Neutrophil (primary cell): ENCODE measurements around the gene RAB10.
"Not testable (repeated sequence)": the region's sequence is repeated elsewhere in the genome, so short reads cannot be mapped to it uniquely, and the experiment has no call there.

Experiments used
- H3K27ac ChIP-seq: fragments of 200-600 bp; sonication (generic); 2 replicates; pipeline ENCODE4 v1.5.1; 2016; ENCODE audit warnings: mild to moderate bottlenecking, moderate library complexity
- H3K27me3 ChIP-seq: fragments of 200-600 bp; sonication (generic); 2 replicates; pipeline ENCODE4 v1.6.0; 2016; ENCODE audit warnings: mild to moderate bottlenecking
- H3K36me3 ChIP-seq: fragments of 200-600 bp; sonication (generic); 2 replicates; pipeline ENCODE4 v1.5.1; 2017
- H3K4me1 ChIP-seq, 2 experiments: fragments of 200-600 bp in 1 of 2; sonication (generic) in 1 of 2; 1 replicate in 1 of 2; 2 replicates in 1 of 2; pipeline versions ENCODE4 v1.5.1 to v1.6.1; 2013 to 2016; ENCODE audit warnings: low read depth in 1 of 2, low read length in 1 of 2, mild to moderate bottlenecking in 1 of 2, moderate library complexity in 1 of 2; ENCODE audit not compliant: control insufficient read depth in 1 of 2, insufficient read depth in 1 of 2
- H3K4me3 ChIP-seq, 2 experiments: fragments of 200-600 bp in 1 of 2; sonication (generic) in 1 of 2; 1 replicate in 1 of 2; 2 replicates in 1 of 2; pipeline ENCODE4 v1.5.1; 2013 to 2016; ENCODE audit warnings: low read depth in 1 of 2, low read length in 1 of 2, mild to moderate bottlenecking in 1 of 2, moderate library complexity in 1 of 2
- H3K9me3 ChIP-seq: fragments of 200-600 bp; sonication (generic); 2 replicates; pipeline ENCODE4 v1.5.1; 2016
- TF ChIP-seq, protein P1 (sequence below): fragments of 200-600 bp; sonication (generic); IDR thresholded peaks from 2 replicates; pipeline ENCODE4 v1.5.1; 2016; ENCODE audit warnings: antibody characterized with exemption

RAB10 gene

DNA sequence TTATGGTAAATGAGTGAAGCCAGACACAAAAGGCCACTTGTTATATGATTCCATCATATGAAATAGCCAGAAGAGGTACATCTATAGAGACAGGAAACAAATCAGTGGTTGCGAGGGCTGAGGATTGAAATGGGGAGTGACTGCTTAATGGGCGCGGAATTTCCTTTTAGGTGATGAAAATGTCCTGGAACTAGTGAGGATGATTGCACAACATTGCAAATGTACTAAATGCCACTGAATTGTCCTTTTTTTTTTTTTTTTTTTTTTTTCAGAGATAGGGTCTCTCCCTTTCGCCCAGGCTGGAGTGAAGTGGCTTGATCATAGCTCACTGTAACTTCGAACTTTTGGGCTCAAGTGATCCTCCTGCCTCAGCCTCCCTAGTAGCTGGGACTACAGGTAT lies 123.7 kb downstream of the RAB10 start:
- Histone ChIP-seq H3K4me1 (no peaks in the 10 kb centered on the region), H3K27ac (no peak overlapping the region), H3K9me3 (no peaks in the 10 kb centered on the region), H3K4me3 (no peak overlapping the region), H3K27me3 (peaks cover 6% of the 10 kb centered on the region), H3K36me3 (no peaks in the 10 kb centered on the region)
- TF ChIP-seq, protein P1, sequence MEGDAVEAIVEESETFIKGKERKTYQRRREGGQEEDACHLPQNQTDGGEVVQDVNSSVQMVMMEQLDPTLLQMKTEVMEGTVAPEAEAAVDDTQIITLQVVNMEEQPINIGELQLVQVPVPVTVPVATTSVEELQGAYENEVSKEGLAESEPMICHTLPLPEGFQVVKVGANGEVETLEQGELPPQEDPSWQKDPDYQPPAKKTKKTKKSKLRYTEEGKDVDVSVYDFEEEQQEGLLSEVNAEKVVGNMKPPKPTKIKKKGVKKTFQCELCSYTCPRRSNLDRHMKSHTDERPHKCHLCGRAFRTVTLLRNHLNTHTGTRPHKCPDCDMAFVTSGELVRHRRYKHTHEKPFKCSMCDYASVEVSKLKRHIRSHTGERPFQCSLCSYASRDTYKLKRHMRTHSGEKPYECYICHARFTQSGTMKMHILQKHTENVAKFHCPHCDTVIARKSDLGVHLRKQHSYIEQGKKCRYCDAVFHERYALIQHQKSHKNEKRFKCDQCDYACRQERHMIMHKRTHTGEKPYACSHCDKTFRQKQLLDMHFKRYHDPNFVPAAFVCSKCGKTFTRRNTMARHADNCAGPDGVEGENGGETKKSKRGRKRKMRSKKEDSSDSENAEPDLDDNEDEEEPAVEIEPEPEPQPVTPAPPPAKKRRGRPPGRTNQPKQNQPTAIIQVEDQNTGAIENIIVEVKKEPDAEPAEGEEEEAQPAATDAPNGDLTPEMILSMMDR: no peak

DNA sequence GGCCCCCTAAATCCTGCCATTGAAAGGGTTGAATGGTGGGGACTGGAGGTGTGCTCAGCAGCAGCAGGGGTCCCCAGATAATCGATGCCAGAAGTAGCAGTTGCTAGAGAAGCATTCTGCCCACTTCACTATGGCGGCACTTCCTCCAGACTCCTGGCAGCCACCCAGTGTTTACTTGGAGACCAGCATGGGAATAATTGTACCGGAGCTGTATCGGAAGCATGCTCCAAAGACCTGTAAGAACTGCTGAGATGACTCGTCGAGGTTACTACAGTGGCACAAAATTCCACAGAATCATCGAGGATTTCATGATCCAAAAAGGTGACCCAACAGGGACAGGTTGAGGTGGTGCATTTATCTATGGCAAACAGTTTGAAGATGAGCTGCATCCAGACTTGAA lies 128.0 kb downstream of the RAB10 start:
- TF ChIP-seq, protein P1: no peak
- Histone ChIP-seq H3K4me1 (no peaks in the 10 kb centered on the region), H3K27me3 (no peaks in the 10 kb centered on the region), H3K36me3 (no peaks in the 10 kb centered on the region), H3K4me3 (no peak overlapping the region), H3K9me3 (no peaks in the 10 kb centered on the region), H3K27ac (no peak overlapping the region)

DNA sequence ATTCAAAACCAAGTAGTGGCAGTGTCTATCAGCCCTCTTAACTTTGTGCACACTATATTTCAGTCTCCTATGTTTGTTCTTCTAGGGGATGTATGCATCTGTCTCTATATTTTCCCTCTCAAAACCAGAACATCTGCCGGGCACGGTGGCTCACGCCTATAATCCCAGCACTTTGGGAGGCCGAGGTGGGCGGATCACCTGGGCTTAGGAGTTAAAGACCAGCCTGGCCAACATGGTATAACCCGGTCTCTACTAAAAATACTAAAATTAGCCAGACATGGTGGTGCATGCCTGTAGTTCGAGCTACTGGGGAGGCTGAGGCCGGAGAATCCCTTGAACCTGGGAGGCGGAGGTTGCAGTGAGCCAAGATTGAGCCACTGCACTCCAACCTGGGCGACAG lies 129.1 kb downstream of the RAB10 start:
- Histone ChIP-seq H3K27ac (no peak overlapping the region), H3K4me3 (no peak overlapping the region), H3K27me3 (no peaks in the 10 kb centered on the region), H3K36me3 (no peaks in the 10 kb centered on the region), H3K4me1 (no peaks in the 10 kb centered on the region), H3K9me3 (no peaks in the 10 kb centered on the region)
- TF ChIP-seq, protein P1: no peak

DNA sequence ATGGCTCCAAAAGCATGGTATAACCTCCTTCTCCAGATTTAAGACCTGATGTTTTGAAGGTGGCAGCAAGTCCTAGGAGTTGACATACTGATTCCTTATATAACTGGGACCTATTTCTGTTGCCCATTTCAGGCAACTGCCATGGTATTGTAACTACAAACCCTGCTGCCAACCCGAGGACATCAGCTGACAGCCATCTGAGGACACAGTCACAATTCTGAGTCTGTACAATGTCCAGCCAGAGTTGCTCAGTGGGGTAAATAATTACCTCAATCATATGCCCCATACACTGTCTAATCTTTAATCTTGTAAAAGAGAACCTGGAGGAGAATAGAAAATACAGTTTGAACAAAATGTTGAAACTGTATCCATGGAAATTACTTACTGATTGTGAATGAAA lies 130.3 kb downstream of the RAB10 start:
- no peak overlapping the region for H3K4me3 ChIP-seq
- no peaks in the 10 kb centered on the region for H3K36me3 ChIP-seq
- no peaks in the 10 kb centered on the region for H3K9me3 ChIP-seq
- no peaks in the 10 kb centered on the region for H3K4me1 ChIP-seq
- peaks cover 7% of the 10 kb centered on the region for H3K27me3 ChIP-seq
- H3K27ac ChIP-seq: no peak overlapping the region
- TF ChIP-seq, protein P1: no peak

DNA sequence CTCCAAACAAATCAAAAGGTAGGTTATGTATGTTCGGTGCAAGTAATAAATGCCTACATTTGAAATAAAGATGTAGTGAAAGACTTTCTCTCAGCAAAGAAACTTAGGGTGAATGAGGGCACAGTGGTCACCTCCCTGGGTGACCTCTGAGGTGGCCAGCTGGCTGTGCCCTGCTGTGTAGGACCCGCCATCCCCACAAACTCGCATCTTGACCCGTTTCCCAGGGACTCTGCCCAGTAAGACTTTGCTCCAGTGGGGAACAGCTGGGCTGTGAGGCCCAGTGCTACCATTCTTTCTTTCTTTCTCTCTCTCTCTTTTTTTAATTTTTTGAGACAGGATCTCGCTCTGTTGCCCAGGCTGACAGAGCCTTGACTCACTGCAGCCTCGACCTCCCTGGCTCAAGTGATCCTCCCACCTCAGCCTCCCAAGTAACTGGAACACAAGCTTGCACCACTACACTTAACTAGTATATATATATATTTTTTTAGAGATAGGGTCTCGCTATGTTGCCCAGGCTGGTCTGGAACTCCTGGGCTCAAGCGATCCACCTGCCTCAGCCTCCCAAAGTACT lies 130.8 kb downstream of the RAB10 start:
- no peaks in the 10 kb centered on the region for H3K9me3 ChIP-seq
- no peak overlapping the region for H3K27ac ChIP-seq
- TF ChIP-seq, protein P1: no peak
- H3K4me3 ChIP-seq: no peak overlapping the region
- peaks cover 12% of the 10 kb centered on the region for H3K27me3 ChIP-seq
- H3K4me1 ChIP-seq: no peaks in the 10 kb centered on the region
- no peaks in the 10 kb centered on the region for H3K36me3 ChIP-seq

DNA sequence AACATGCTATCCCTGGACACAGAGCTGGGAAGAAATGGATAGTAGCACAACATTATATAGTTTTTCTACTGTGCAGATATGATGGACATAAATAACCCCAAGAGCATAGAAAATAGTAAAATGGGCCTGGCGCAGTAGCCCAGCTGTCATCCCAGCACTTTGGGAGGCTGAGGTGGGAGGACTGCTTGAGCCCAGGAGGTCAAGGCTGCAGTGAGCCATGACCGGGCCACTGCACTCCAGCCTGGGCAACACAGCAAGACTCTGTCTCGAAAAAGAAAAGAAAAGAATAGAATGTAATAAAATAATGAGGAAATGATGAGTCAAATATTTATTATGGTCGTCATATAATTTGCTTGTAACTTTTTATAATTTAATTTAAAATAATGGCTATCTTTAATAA lies 131.5 kb downstream of the RAB10 start:
- TF ChIP-seq, protein P1: no peak
- Histone ChIP-seq H3K27ac (no peak overlapping the region), H3K36me3 (no peaks in the 10 kb centered on the region), H3K27me3 (peaks cover 18% of the 10 kb centered on the region), H3K4me3 (no peak overlapping the region), H3K4me1 (no peaks in the 10 kb centered on the region), H3K9me3 (no peaks in the 10 kb centered on the region)

DNA sequence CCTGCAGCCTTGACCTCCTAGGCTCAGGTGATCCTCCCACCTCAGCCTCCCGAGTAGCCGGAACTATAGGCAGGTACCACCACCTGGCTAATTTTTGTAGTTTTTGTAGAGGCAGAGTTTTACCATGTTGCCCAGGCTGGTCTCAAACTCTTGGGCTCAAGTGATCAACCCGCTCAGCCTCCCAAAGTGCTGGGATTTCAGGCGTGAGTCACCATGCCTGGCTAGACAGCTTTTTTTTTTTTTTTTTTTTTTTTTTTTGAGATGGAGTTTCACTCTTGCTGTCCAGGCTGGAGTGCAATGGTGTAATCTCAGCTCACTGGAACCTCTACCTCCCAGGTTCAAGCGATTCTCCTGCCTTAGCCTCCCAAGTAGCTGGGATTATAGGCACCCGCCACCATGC lies 132.7 kb downstream of the RAB10 start:
- H3K4me3 ChIP-seq, H3K4me1 ChIP-seq, H3K27ac ChIP-seq, H3K9me3 ChIP-seq, H3K36me3 ChIP-seq: not testable (repeated sequence)
- H3K27me3 ChIP-seq: peaks cover 30% of the 10 kb centered on the region
